NCI-H524 treated with DMSO at 0.1 percent for 48 hours (cell line): ENCODE data around the gene DCUN1D5.
"Not testable (repeated sequence)": the region's sequence is repeated elsewhere in the genome, so short reads cannot be mapped to it uniquely, and the experiment has no call there.

Experiments
- DNase-seq: peaks from one replicate; lab custom pipeline; 2025; lab: John Stamatoyannopoulos, UW

Gene DCUN1D5

GRCh38 chr11:103055221-103055890 is 36.6 kb downstream of the DCUN1D5 start:
- no peak for DNase-seq

- no peak for DNase-seq
Observed at GRCh38 chr11:103053997-103054396, 38.0 kb downstream of the DCUN1D5 start.

- DNase-seq = no peak
Observed at GRCh38 chr11:103051981-103052380, 40.0 kb downstream of the DCUN1D5 start.

DNA sequence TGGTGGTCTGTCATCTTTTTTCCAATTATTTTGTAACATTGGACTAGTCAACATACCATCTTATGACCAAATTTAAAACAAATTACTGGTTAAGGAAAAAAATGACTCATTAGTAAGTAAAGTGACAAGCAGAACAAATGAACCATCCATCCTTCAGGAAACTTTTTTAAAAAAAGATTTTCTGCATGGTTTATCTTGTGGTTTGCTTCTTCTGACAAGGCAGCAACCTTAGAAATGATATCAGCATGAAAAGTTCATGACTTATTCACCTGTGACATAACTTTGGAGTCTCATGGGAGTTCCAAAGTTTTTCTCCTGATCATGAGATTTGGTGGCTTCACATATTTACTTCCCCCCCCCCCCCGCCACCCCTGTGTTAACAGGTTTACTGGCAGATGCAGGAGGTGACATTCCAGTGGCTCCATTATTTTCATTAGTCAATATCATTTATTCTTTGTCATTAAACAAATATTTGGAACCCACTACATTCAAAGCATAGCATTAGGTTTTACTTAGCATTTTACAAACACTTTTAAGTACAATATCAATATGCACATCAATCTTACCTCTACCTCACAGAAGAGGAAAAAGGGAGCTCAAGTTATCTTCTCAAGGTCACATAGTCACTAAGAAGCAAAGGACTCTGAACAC is 40.7 kb downstream of the DCUN1D5 start:
- no peak for DNase-seq

DNA sequence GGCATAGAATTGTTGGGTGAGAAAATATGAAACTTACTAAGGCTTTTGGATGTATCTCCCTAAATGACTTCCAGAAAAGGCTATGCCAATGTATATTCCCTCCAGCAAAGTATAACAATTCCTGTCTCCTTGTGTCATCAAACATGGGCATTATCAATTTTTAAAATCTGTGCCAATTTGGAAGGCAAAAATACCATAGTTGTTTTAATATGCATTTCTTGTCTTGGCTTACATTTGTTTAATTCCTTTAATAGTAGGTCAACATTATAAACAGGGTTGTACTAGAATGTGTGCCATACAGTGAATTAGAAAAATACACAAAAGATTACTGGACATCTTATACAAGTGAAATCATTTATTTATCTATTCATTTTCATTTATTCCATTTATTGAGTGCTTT is 41.6 kb downstream of the DCUN1D5 start:
- no peak for DNase-seq

GRCh38 chr11:103047837-103048236 is 44.1 kb downstream of the DCUN1D5 start:
- no peak for DNase-seq

- DNase-seq = no peak
Observed at GRCh38 chr11:103043826-103044678, 47.9 kb downstream of the DCUN1D5 start.

DNA sequence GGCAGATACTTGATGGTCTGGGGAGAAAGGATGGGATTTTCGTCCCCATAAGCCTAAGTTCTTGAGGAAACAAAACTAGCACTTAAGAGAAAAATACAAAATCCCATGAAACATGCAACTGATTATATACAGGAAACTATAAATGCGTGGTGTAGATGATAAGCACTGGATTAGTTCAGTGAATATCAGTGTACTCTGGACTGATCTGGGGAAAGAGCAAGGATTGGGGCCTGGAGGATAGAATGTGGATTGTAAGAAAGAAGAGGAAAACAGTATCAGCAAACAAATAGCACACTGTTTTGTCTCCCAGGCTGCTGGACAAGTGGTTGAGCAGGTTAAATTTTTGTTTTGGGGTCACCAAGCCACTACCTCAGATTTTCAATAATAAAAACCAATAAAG is 49.8 kb downstream of the DCUN1D5 start:
- DNase-seq = no peak

GRCh38 chr11:103035791-103036434 is 56.0 kb downstream of the DCUN1D5 start:
- DNase-seq = no peak

DNA sequence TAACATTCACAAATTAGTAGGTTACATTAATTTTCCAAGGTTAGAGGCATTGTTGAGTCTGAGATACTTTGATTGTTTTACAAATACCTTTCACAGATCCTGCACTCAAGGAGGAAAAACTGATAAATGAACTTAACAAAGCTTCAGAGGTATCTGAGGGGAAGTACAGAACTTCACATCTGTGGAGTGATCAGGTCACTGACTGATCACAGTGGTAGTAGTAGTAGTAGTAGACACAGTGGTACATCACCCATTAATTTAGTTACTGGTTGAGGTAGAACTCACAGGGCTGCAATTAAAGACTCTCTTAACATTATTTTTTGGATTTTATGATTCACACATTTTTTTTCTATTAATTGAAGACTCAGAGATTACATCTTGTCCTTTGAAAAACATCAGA is 56.7 kb downstream of the DCUN1D5 start:
- DNase-seq = no peak

DNA sequence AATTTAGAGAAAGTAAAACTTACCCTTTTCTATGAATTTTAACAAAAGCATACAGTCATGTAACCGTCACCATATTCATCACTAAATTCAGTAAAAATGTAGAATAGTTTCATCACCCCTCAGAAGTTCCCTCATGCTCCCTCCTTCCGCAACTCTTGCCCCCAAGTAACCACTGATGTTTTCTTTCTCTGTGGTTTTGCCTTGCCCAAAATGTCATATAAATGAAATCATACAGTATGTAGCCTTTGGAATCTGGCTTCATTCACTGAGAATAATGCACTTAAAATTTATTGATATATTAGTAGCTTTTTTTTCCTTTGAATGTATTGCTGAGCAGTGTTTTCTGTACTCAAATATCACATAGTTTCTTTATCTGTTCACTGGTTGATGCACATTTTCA is 60.1 kb downstream of the DCUN1D5 start:
- DNase-seq = no peak

DNA sequence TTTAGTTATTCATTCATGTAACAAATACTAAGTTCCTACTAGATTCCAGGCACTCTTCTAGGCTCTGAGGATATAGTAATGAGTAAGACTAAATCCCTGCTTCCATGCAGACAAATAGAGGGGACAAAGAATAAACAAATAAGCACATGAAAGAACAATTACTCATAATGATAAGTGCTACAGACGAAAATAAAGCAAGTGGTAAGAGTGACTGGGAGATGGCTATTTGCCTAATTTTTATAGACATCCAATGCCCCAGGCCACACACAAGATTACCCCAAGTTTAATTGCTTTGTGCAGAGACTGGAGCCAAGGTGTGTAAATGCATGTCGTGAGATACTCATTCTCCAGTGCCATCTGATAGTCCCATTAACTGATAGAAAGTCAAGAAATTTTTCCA is 62.6 kb downstream of the DCUN1D5 start:
- DNase-seq = no peak

GRCh38 chr11:103028304-103029020 is 63.5 kb downstream of the DCUN1D5 start:
- DNase-seq = not testable (repeated sequence)

- no peak for DNase-seq
Observed at GRCh38 chr11:103024086-103024485, 67.9 kb downstream of the DCUN1D5 start.

DNA sequence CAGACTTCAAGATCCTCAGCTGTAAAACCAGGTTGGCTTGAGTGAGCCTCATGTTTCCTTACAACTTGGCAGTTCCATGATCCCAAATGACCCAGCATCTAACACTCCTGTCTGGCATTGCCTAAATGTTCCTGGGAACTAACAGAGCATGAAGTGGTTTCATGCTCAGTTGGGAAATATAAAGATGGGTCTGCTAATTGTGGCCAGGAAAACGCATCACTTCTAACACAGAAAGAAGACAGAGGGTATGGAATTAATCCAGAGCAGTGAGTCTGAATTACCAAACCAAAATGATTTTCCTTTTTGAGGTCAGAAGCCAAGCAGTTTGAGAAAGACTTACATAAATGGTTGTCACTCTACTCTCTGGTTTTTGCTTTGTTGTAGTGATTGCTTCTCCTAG is 75.9 kb downstream of the DCUN1D5 start:
- DNase-seq = no peak

DNA sequence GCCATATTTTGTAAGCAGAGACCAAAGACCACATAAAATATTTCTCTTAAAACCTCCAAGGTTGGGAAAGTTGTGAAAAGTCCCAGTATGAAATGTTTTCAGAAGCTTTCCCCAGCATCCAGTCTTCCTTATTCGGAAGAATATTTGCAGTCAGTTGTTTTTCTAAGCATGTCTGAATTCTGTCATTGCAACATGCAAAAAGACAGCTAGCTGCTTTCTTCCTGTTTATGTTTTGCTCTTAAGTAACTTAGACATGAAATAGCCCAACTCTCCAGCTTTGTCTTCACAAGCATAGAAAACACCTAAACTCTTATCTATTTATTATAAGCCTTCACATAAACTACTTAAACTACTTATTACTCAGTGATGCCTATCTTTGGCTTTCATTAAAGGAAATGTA is 78.5 kb downstream of the DCUN1D5 start:
- DNase-seq = no peak
